ENCODE measurements around the gene MT2A.
A peak's percentile ranks its signal among the peaks of the same experiment; 100 is the strongest.
"Not testable (repeated sequence)": the region's sequence is repeated elsewhere in the genome, so short reads cannot be mapped to it uniquely, and the experiment has no call there.

The MT2A gene

GRCh38 chr16:56621665-56622445 is 13.5 kb downstream of the MT2A start:
- not testable (repeated sequence) for DNase-seq

DNA sequence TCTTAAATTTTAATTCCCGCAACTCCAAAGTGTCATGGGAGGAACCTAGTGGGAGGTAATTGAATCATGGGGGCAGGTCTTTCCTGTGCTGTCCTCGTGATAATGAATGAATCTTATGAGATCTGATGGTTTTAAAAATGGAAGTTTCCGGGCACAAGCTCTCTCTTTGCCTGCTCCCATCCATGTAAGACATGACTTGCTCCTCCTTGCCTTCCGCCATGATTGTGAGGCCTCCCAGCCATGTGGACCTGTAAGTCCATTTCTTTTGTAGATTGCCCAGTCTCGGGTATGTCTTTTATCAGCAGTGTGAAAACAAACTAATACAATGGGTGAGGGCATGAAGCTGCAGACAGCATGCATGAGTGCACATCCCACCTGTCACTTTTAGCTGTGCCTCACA is 14.8 kb downstream of the MT2A start:
- not testable (repeated sequence) for DNase-seq

GRCh38 chr16:56623637-56624036 is 15.3 kb downstream of the MT2A start:
- no peak for DNase-seq

- DNase-seq, result peak; percentile 34
Observed at GRCh38 chr16:56625140-56625942, 17.0 kb downstream of the MT2A start, which contains the start of gene MT1E. Gene MT1E, plus strand, starts transcription at chr16:56625781. Its CDS starts 71 bp downstream, at chr16:56625852.

DNA sequence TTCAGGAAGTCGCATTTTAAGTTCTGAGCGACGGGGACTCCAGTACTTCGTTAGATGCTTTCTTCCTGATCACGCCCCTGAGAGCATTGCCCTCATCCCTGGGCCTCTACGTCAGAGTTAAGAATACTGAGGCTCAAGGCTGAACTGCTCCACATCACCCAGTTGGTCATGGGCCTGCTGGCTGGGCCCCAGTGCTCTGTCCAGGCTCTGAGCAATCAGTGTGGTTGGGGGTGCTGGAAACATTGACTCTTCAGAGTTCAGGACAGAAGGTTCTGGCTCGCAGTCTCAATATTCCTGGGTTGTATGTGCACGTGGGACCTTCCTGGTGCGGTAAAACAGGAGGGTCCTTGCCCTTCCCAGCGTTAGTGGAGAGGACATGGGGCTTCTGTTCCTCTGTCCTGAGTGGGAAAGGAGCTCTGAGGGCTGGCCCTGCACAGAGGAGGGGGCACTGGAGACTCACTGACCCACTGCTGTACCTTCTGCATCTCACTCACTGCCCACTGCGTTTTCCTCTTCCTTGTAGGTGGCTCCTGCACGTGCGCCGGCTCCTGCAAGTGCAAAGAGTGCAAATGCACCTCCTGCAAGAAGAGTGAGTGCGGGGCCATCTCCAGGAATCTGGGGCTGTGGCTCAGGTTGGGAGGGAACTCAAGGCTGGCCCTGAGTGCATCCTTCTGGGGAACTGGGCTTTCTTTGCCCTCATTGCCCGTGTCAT is 17.7 kb downstream of the MT2A start:
- DNase-seq, result no peak

- no peak for DNase-seq
Observed at GRCh38 chr16:56626685-56627084, 18.3 kb downstream of the MT2A start.

GRCh38 chr16:56628486-56629350 is 20.3 kb downstream of the MT2A start:
- DNase-seq, result no peak

- DNase-seq, result no peak
Observed at GRCh38 chr16:56629531-56629930, 21.1 kb downstream of the MT2A start.

DNA sequence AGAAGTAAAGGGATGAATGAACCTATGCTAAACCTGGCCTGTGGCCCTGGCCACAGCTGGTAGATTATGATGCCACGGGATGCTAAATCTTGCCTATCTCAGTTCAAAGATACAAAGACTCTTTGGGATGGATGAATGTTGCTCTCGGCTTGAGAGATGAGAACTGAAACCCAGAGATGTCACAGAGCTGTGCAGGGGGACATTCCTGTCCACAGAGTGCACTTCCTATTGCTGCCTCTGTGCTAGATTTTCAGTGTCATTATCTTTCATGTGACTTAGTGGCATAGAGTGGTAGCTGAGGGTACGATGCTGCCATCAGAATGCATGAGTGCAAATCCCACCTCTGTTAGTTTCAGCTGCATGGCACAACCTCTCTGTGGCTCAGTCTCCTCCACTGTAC is 21.8 kb downstream of the MT2A start:
- DNase-seq, result no peak

DNA sequence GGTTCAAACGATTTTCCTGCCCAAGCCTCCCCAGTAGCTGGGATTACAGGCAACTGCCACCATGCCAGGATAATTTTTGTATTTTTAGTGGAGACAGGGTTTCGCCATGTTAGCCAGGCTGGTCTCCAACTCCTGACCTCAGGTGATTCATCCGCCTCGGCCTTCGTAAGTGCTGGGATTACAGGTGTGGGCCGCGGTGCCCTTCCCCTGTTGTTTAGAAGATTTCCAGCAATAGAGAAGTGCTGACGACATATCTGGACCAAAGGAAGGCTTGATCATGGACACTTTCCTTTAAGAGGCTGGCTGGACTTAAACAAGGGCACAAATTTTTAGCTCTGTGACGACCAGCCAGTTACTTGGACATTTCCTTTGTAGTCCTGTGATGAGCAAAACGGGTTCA is 22.8 kb downstream of the MT2A start:
- DNase-seq, result no peak

GRCh38 chr16:56631832-56632155 is 23.4 kb downstream of the MT2A start:
- DNase-seq, result no peak

DNA sequence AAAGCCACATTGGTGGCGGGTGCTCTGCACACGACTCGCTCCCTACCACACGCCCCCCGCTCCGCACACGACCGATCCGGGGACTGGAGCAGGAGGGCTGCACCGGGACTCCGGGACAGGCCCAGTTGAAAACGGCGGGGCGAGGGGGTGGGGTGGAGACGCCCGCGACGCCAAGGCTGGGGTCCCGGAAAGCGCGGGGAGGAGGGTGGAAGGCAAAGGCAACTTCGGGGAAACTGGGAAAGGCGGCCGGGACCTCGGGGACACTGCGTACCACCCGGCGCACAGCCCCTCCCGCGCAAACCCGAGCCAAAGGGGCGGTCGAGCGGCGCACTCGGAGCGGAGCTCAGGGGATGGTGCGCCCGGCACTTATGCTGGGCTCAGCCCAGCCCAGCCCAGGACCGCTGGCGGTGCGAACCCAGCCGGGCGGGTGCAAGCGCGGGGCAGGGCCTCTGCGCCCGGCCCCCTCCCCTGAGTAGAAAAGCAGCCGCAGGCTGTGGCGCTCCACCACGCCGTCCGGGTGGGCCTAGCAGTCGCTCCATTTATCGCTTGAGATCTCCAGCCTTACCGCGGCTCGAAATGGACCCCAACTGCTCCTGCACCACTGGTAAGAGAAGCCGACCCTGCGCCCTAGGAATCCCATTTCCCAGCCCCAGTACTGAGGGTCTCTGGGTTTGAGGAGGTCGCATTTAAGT is 23.9 kb downstream of the MT2A start, which contains the start of gene MT1M:
Gene MT1M, plus strand, starts transcription at position 504 of the 692 bp plus-strand sequence. Its CDS starts 73 bp downstream, at position 577.
- DNase-seq, result peak; percentile 48

DNA sequence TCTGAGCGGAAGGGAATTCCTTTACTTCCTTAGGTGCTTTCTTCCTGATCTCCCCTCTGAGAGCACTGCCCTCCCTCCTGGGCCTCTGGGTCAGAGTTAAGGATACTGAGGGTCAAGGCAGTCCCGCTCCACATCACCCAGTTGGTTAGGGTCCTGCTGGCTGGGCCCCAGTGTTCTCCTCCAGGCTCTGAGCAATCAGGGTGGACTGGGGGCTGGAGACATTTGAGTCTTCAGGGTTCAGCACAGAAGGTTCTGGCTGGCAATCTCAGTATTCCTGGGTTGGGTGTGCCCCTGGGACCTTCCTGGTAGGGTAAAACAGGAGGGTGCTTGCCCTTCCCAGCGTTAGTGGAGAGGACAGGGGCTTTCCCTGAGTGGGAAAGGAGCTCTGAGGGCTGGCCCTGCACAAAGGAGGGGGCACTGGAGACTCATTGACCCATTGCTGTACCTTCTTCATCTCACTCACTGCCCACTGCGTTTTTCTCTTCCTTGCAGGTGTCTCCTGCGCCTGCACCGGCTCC is 24.5 kb downstream of the MT2A start:
- no peak for DNase-seq

DNA sequence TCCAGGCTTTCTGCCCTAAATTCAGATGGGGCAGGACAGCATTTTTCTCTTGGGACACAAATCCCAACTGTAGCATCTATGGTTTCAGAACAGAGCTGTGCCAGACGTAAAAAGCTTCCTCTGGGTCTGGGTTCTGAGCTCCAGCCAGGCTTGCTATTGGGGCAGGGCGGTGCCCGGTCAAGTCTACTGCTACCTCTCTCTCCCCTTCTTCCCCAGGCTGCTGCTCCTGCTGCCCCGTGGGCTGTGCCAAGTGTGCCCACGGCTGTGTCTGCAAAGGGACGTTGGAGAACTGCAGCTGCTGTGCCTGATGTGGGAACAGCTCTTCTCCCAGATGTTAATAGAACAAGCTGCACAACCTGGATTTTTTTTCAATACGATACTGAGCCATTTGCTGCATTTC is 25.2 kb downstream of the MT2A start:
- no peak for DNase-seq

- DNase-seq, result no peak
Observed at GRCh38 chr16:56634715-56635440, 26.5 kb downstream of the MT2A start.

GRCh38 chr16:56635441-56635967 is 27.1 kb downstream of the MT2A start:
- no peak for DNase-seq

DNA sequence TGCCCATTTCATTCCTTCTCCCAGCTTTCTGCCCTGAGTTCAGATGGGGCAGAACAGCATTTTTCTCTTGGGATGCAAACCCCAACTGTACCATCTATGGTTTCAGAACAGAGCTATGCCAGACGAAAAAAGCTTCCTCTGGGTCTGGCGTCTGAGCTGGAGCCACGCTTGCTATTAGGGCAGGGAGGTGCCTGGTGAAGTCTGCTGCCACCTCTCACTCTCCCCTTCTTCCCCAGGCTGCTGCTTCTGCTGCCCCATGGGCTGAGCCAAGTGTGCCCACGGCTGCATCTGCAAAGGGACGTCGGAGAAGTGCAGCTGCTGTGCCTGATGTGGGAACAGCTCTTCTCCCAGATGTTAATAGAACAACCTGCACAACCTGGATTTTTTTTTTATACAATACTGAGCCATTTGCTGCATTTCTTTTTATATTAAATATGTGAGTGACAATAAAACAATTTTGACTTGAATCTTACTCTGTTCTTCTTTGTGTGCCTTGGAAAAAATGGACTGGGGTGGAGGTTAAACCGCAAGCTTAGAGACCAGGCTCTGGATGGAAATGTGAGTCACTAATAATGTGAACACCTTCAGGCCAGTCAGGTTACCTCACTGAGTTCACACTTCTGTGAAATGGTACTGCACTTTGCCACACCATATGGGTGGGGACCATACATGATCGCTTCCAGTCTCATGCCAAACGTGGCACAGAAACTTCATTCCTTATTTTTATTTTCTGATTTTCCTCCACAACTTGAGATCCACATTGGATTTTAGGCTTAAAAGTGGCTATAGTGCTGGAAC is 28.4 kb downstream of the MT2A start:
- DNase-seq, result no peak

DNA sequence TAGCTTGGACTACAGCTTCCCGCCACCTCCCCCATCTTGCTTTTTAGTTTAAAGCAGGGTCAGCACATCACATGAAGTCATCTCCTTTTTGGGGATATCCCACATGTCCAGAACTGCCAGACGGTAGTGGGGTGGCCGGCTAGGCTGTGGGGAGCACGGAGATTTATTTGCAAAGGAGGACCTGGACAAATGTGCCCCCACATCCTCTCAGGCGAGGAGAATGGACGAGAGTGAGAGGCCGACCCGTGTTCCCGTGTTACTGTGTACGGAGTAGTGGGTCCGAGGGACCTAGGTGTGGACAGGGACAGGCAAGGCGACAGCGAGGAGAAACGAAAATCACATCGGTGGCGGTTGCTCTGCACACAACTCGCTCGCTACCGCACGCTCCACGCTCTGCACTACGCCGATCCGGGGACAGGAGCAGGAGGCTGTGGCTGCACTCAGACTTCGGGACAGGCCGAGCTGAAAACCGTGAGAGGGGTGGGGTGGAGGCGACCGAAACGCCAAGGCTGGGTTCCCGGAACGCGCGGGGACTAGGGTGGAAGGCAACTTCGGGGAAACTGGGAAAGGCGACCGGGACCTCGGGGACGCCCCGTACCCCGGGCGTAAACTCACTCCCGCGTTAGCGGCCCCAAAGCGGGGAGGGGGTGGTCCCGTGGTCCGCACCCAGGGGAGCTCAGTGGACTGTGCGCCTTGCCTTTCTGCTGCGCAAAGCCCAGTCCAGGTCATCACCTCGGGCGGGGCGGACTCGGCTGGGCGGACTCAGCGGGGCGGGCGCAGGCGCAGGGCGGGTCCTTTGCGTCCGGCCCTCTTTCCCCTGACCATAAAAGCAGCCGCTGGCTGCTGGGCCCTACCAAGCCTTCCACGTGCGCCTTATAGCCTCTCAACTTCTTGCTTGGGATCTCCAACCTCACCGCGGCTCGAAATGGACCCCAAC is 29.7 kb downstream of the MT2A start, which contains the start of gene MT1A:
Gene MT1A, plus strand, starts transcription at position 853 of the 937 bp plus-strand sequence. Its CDS starts 73 bp downstream, at position 926.
- DNase-seq, result no peak
